ENCODE results near the gene CSNK1G2. TPM values are rescaled to one million over a fixed set of nuclear protein-coding genes. Genes with fewer than 3 reads are reported as not detected.

CSNK1G2 gene
- total RNA-seq, 2 donors from 2014 or later, result 35.3 to 65.6 TPM

GRCh38 chr19:2010135-2010668, 69.2 kb downstream of the CSNK1G2 start:
- Histone ChIP-seq H3K27ac (no peak overlapping the region), H3K4me3 (no peak overlapping the region), H3K27me3 (no peaks in the 10 kb centered on the region), H3K9me3 (no peaks in the 10 kb centered on the region), H3K4me1 (peaks cover 20% of the 10 kb centered on the region), H3K36me3 (replicated peaks in 1 of 2; ENCODE audit: insufficient read depth in 1 of 2, low read depth in 2 of 2) (no peaks in the 10 kb centered on the region)
- DNase-seq (no peak), ATAC-seq (no peak)
- intact Hi-C loops (cut with DNase I), result no loop called here
- TF ChIP-seq POLR2A (IDR thresholded peaks at IDR 0.05), result no peak
- no peak for TF ChIP-seq CTCF (IDR thresholded peaks at IDR 0.05)
- WGBS, 2 donors, result 85 to 91% methylated on average over 8 to 19 of the region's 20 CpGs

- peaks cover 22% of the 10 kb centered on the region for H3K4me1 ChIP-seq
- no peaks in the 10 kb centered on the region for H3K9me3 ChIP-seq
- intact Hi-C loops (cut with DNase I), result no loop called here
- 94% methylated on average over 11 to 12 of the region's 12 CpGs for WGBS, 2 donors
- TF ChIP-seq POLR2A (IDR thresholded peaks at IDR 0.05) (no peak), CTCF (IDR thresholded peaks at IDR 0.05) (no peak)
- DNase-seq (no peak), ATAC-seq (no peak)
- no peaks in the 10 kb centered on the region for H3K27me3 ChIP-seq
- H3K27ac ChIP-seq, result no peak overlapping the region
- no peaks in the 10 kb centered on the region for H3K36me3 ChIP-seq (replicated peaks in 1 of 2; ENCODE audit: insufficient read depth in 1 of 2, low read depth in 2 of 2)
- no peak overlapping the region for H3K4me3 ChIP-seq
Measured at GRCh38 chr19:2011169-2011568, 70.2 kb downstream of the CSNK1G2 start.

- TF ChIP-seq CTCF (IDR thresholded peaks at IDR 0.05), result no peak
- TF ChIP-seq POLR2A (IDR thresholded peaks at IDR 0.05), result no peak
- intact Hi-C loops (cut with DNase I), result no loop called here
- no peak overlapping the region for H3K4me3 ChIP-seq
- 83 to 87% methylated on average over 14 to 19 of the region's 21 CpGs for WGBS, 2 donors
- H3K27me3 ChIP-seq, result no peaks in the 10 kb centered on the region
- no peaks in the 10 kb centered on the region for H3K36me3 ChIP-seq (replicated peaks in 1 of 2; ENCODE audit: insufficient read depth in 1 of 2, low read depth in 2 of 2)
- ATAC-seq (no peak), DNase-seq (no peak)
- H3K9me3 ChIP-seq, result no peaks in the 10 kb centered on the region
- no peak overlapping the region for H3K27ac ChIP-seq
- H3K4me1 ChIP-seq, result peaks cover 26% of the 10 kb centered on the region
Measured at GRCh38 chr19:2012941-2013682, 72.1 kb downstream of the CSNK1G2 start.

GRCh38 chr19:2013683-2013961, 72.7 kb downstream of the CSNK1G2 start:
- intact Hi-C loops (cut with DNase I), result no loop called here
- Histone ChIP-seq H3K27ac (no peak overlapping the region), H3K4me1 (peaks cover 26% of the 10 kb centered on the region), H3K27me3 (no peaks in the 10 kb centered on the region), H3K4me3 (no peak overlapping the region), H3K36me3 (replicated peaks in 1 of 2; ENCODE audit: insufficient read depth in 1 of 2, low read depth in 2 of 2) (no peaks in the 10 kb centered on the region), H3K9me3 (no peaks in the 10 kb centered on the region)
- DNase-seq, result no peak
- WGBS, 2 donors, result 80 to 85% methylated on average over 6 of the region's 6 CpGs
- TF ChIP-seq POLR2A (IDR thresholded peaks at IDR 0.05) (no peak), CTCF (IDR thresholded peaks at IDR 0.05) (no peak)
- no peak for ATAC-seq

- ATAC-seq, result no peak
- DNase-seq, result no peak
- WGBS, 2 donors, result 78 to 81% methylated on average over 5 of the region's 5 CpGs
- Histone ChIP-seq H3K4me3 (no peak overlapping the region), H3K36me3 (replicated peaks in 1 of 2; ENCODE audit: insufficient read depth in 1 of 2, low read depth in 2 of 2) (no peaks in the 10 kb centered on the region), H3K9me3 (no peaks in the 10 kb centered on the region), H3K27ac (no peak overlapping the region), H3K4me1 (peaks cover 26% of the 10 kb centered on the region), H3K27me3 (no peaks in the 10 kb centered on the region)
- no peak for TF ChIP-seq POLR2A (IDR thresholded peaks at IDR 0.05)
- TF ChIP-seq CTCF (IDR thresholded peaks at IDR 0.05), result no peak
- intact Hi-C loops (cut with DNase I), result no loop called here
Measured at GRCh38 chr19:2014131-2014571, 73.2 kb downstream of the CSNK1G2 start.
